SH-SY5Y (cell line): ENCODE results near the gene NOD1.

Source experiments
- GATA2 ChIP-seq: IDR thresholded peaks from 2 replicates; pipeline ENCODE4 v1.6.1; 2011; ENCODE audit warnings: mild to moderate bottlenecking, low read depth, low read length
- GATA3 ChIP-seq: IDR thresholded peaks from 2 replicates; pipeline ENCODE4 v1.6.1; 2011; ENCODE audit warnings: low read depth, mild to moderate bottlenecking, low read length, moderate library complexity

Gene NOD1

DNA sequence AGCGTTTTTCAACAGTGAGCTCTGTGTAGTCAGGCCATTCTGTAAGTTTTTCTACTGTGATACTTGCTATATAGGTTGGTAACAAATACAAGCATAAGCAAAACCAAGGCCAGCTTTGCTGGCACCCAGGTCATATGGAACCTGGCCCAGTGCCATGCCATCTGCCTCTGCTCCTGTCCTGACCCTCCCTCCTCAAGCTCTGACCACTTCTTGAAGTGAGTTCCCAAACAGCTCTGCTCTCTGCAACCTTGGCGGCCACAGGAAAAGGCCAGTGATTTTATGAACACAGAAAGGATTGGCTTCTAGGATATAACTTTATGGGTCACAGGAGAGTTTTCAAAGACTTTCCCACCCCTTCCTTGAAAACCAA, 12.8 kb downstream of the NOD1 start:
- TF ChIP-seq GATA3 (no peak), GATA2 (no peak)

DNA sequence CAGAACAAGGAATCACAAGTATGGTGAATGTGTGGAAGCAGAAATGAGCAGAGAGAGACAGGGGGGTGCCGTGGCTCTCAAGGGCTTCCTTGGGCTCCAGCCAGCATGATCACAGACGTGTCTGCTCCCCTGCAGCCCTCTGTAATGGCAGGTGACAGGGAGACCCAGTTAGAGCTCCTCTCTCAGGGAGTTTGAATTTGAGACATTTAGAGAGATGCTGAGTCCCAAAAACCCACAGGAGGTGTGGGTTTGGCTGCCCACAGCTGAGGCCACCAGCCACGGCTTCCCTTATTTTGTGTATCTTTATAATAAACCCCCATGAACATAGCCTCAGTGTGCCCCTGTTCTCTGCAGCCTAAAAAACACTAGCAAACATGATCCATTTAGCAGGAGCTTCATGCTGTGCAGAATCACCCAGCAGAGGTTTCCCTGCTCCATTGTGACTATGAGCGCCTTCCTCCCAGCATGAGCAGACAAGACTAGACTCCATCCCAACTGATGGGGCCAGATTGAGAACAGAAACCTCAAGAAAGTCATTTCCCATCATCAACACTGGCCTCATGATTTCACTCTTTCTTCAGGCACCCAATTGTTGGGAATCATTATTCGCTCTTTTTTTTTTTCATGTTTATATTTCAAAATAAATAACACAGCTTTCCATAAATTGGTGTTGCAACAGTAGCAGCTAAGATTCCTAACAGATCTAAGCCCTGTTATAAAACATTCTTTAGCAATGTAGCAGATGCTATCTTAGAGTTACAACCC, 13.4 kb downstream of the NOD1 start:
- no peak for TF ChIP-seq GATA3
- TF ChIP-seq GATA2 = no peak

DNA sequence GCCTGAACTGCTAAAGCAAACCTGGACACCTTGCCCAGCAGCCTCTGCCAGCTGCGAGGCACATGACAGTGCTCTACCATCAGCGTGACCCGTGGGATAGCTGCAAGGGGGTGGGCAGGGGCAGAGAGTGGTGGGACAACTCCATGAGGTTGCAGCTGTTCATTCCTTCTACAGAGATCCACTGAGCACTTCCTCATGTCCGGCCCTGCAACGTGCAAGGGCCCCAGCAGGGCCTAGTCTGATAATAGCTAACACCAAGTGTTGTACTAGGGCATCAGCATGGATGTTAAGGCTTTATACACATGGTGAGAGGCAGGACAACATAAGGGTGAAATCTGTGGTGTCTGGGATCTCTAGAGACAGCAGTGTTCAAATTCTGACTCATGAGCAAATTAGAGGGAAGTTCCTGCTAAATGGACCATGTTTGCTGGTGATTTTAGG, 14.3 kb downstream of the NOD1 start:
- no peak for TF ChIP-seq GATA3
- TF ChIP-seq GATA2 = no peak

DNA sequence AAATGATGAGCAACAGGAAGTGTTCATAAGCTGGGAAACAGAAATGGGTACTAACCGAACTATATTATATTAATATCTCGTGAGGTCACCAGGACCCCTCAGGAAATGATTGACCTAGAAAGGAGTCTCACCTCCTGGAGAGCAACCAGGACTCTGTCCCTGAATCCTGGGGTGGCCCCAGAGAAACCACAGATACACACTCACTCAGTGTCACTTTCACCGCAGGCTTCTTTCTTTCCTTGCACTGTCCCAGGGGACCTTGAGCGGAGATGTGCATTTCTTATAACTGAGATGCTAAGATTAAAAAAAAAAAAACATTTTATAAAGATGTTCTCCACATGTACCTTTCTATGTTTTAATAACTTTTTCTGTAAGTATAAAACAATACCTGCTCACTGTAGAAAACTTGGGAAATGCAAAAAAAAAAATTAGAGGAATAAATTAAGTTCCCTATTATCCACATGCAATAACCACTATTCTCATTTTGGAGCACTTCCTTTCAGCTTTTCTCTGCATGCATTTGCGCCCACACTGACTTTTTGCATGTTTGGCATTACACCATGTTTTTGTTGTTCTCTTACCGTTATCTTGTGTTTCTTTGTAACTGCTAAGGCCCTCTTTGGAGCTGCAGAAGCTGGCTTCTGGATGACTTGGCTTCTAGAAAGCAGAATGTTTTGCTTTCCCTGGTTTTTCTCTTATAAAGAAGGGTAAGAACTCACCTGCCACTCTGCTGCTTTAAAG, 15.0 kb downstream of the NOD1 start:
- TF ChIP-seq GATA3 (no peak), GATA2 (no peak)

DNA sequence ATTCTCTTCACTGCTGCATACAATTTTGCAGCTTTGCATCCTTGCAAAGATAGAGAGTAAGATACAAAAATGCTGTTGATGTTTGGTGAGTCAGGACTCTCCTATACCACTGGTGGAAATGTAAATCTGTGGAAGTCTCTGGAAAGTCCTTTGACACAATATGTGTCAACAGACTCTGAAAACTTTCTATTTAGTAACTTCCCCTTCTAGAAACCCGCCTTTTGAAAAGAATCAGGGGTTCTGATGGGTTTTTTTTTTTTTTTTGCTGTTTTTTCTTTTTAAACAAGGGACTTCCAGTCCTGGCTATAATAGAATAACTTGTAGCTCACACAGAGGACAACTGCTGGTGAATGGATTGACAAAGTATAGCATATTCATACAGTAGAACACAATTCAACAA, 16.4 kb downstream of the NOD1 start:
- TF ChIP-seq GATA3 (no peak), GATA2 (no peak)

DNA sequence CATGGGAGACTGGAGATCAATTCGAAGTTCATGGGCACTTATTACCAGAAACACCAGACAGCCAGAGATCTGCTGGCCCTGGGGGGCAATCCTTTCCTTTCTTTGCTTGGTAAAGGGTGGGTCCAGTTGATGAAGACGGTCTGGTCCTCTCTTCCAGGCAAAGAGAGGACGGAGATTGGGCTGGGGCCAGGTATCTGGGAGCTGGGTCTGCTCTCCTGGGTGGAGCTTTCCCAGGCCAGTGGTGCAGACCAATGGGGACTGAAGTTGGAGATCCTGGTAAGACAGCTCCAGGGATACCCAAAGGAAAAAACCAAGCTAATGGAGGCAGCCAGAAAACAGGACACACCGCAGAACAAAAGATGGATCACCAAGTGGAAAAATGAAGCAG, 18.3 kb downstream of the NOD1 start:
- no peak for TF ChIP-seq GATA3

DNA sequence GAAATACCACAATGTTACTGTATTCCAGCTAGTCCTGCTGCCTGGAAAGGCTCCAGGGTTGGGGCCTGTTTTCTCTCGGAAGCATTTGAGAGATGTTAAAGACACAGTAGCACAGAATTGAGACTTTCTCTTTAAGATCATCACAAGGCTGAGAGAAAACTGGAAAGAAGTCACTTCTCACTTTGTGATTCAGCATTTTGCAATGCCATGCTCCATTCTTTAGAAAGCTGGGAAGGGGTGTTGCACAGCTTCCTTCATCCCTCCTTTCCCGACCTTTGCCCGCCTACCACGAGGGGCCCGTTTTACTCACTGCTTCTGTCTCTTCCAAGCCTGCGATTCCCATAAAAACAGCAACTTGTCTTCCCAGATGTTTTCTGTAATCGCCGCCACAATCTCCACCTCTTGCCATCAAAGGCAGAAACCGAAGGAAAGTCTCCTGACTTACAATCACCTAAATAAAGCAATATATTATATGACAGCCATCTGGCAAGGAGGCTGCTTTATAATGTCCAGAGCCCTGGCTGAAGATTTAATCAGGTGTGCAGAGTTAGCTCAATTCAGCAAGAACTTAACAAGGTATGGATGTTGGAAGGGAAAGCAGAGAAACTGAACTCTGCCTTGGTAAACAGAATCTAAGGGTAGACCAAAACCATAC, 18.9 kb downstream of the NOD1 start:
- TF ChIP-seq GATA2 = peak; percentile 96
- TF ChIP-seq GATA3 = peak; percentile 93

DNA sequence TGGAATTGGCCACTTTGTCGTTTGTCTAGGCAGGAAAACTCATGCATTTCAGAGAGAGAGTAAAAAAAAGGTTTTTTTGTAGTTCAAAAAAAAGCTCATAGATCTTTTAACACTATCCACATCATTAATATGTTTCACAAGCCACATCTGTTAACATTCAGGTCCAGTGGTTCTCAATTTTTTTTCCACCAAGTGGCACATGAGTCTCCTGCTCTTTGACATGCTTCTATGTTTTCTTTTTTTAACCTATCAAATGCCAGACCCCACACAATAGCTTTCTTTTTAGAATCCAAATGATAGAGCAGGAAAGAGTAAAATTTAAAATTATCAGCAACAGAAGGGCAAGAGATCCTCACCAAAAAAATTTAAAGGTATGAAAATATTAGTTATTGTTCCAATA, 20.3 kb downstream of the NOD1 start:
- no peak for TF ChIP-seq GATA3
- TF ChIP-seq GATA2 = no peak

DNA sequence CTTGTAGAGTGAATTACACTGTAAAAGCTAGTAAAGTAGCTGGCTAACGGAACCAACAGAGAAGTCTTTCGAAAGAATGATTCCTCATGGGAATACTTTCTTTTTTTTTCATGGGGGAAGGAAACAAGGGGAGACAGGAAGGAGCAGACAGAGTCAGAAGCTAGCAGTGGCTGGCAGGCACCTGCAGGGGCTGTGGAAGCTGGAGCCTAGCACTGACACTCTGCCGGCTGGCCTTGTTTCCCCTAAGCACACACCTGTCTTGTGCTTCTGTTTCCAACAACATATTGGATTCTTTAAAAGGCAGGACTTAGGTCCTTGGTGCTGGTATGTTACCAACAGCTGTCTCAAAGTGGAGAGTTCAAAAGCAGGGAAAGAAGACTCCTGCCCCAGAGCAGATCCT, 24.7 kb downstream of the NOD1 start:
- TF ChIP-seq GATA3 (no peak), GATA2 (no peak)

DNA sequence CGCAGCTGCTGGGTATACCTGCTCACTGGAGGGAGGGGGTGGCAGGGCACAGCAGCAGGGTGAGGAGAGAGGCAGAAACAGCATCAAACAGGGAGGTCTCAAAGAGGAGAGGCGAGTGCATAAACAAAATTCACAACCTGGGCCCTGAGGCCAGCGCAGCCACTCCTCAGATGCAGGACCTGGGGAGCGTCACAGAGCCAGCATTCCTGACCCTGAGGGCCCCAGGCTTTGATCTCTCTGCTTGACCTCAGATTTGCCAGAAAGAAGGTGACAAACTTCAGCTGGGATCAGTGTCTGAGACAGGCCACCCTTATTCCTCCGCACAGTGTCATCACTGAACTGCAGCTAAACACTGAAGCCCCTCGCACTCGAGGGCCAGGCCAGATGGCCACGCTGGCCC, 25.6 kb downstream of the NOD1 start:
- TF ChIP-seq GATA2 (no peak), GATA3 (no peak)

DNA sequence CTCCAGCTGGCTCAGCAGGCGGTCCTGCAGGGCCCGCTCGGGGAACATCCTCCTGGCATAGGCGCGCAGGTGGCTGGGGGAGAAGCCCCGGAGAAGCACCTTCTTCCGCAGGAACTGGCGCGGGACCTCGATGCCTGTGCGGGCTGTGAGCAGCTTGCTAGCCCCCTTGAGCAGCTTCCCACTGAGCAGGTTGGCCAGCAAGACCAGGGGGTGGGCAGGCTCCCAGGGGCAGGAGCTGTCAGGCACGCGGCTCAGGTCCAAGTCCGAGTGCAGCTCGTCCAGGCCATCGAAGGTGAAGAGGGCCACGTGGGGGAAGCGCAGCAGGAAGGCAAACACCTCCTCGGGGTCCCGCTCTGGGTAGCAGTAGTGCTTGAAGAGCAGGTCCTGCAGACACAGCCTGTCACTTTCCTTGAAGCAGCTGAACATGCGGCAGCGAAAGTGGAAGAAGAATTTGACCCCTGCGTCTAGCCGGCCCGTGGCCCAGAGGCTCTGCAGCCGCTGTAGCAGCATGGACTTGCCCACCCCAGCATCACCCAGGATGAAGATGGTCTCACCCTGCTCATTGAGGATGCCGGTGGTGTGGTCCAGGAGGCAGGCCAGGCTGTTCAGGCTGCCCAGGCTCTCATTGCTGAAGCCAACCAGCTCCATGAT, 26.2 kb downstream of the NOD1 start:
- TF ChIP-seq GATA3 (no peak), GATA2 (no peak)

DNA sequence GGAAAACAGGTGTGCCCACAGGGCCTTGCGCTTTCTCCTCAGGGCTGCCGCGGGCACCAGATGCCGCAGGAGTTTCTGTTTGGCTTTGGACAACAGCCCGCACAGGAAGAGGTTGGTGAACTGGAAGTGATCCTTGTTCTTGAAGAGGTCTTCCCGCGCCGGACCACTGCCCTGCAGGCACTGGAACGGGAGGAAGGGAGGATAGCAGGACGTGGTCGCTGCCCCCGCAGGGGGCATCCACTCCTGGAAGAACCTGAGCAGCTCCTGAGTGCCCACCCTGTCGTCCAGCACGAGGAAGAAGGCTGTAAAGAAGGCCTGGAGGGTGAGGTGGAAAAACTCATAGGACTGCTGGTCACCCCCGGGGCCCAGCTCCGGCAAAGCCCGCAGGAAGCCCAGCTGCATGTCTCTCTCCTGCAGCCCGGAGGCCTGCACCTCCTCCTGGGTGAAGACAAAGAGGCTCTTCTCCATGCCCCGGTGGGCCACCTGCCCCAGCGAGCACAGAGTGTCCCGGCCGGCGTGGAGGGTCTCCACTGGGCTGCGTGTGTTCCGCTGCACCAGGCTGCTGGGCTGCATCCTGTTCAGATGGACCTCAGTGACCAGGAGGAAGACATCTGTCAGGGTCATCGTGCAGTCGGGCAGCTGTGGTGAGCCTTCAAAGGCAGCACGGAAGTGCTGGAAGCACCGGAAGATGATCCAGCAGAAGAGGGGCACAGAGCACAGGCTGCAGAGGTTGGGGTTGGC, 26.9 kb downstream of the NOD1 start:
- TF ChIP-seq GATA2 = no peak
- TF ChIP-seq GATA3 = no peak

DNA sequence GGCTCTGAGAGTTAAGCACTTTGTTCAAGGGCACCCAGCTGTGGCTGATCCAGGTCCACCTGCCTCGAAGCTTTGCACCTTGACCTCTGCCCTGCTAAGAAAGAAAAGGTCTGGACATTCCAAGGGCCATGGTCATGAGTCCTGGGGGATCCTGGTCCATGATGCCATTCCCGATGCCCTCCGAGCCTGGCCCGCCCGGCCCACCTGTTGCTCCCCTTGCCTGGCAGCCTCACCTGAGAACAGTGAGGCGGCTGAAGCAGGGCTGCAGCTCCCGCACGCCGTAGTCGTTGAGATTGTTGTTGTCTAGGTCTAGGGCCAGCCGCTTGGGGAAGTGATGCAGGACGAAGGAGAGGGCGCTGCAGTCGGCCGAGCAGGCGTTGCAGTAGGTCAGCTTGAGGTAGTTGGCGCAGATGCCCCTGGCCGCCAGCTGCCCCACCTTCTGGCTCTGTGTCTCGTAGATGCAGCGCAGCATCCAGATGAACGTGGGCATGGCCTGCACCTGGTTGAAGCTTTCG, 27.5 kb downstream of the NOD1 start:
- TF ChIP-seq GATA3 (no peak), GATA2 (no peak)
